GM23338 (cell line): Measurements from ENCODE around the gene TTBK1.

Experiments
- CREB1 ChIP-seq: fragments of 250-450 bp; sonication (Bioruptor Pico); IDR thresholded peaks from 2 replicates; pipeline ENCODE4 v1.5.0; 2020; ENCODE audit warnings: low read depth, mild to moderate bottlenecking, moderate library complexity
- CTCF ChIP-seq, 2 experiments: fragments of 200-600 bp in 1 of 2; sonication (generic) in 1 of 2; conservative IDR thresholded peaks; 2 replicates each; pipeline versions ENCODE4 v1.5.1 to v1.6.1; 2016 to 2017; ENCODE audit warnings: antibody characterized with exemption in 2 of 2, low read depth in 2 of 2, mild to moderate bottlenecking in 2 of 2, moderate library complexity in 1 of 2
- ETS1 ChIP-seq: IDR thresholded peaks from 2 replicates; pipeline ENCODE4 v1.6.1; 2016; ENCODE audit warnings: antibody characterized with exemption
- EZH2 ChIP-seq: fragments of 200-600 bp; sonication (generic); IDR thresholded peaks from one replicate; pipeline ENCODE4 v1.8.0; 2017; ENCODE audit warnings: antibody characterized with exemption, mild to moderate bottlenecking, low read depth; ENCODE audit not compliant: unreplicated experiment
- EZH2phosphoT487 ChIP-seq: fragments of 200-600 bp; sonication (generic); IDR thresholded peaks from one replicate; pipeline ENCODE4 v1.8.1; 2018; ENCODE audit warnings: antibody characterized with exemption; ENCODE audit not compliant: unreplicated experiment
- JUNB ChIP-seq: IDR thresholded peaks from one replicate; pipeline ENCODE4 v1.6.1; 2016; ENCODE audit warnings: antibody characterized with exemption; ENCODE audit not compliant: unreplicated experiment
- NANOG ChIP-seq: IDR thresholded peaks from 2 replicates; pipeline ENCODE4 v1.6.1; 2016; ENCODE audit warnings: antibody characterized with exemption, borderline replicate concordance
- POLR2AphosphoS5 ChIP-seq: IDR thresholded peaks from 2 replicates; pipeline ENCODE4 v1.6.1; 2016; ENCODE audit warnings: antibody characterized with exemption, low read depth
- REST ChIP-seq: IDR thresholded peaks from one replicate; pipeline ENCODE4 v1.6.1; 2018; ENCODE audit warnings: antibody characterized with exemption; ENCODE audit not compliant: unreplicated experiment
- STAT1 ChIP-seq: IDR thresholded peaks from one replicate; pipeline ENCODE4 v1.6.1; 2016; ENCODE audit warnings: antibody characterized with exemption; ENCODE audit not compliant: unreplicated experiment
- ZNF114 ChIP-seq: fragments of 250-450 bp; sonication (Bioruptor Pico); IDR thresholded peaks from 2 replicates; pipeline ENCODE4 v1.5.0; 2020; ENCODE audit warnings: mild to moderate bottlenecking, moderate library complexity
- ZNF331 ChIP-seq: fragments of 250-450 bp; sonication (Bioruptor Pico); IDR thresholded peaks from 2 replicates; pipeline ENCODE4 v1.5.0; 2020; ENCODE audit warnings: low read depth, mild to moderate bottlenecking, moderate library complexity
- ZNF462 ChIP-seq: fragments of 250-450 bp; sonication (Bioruptor Pico); IDR thresholded peaks from 2 replicates; pipeline ENCODE4 v1.5.0; 2020; ENCODE audit warnings: mild to moderate bottlenecking, moderate library complexity

- no peak for TF ChIP-seq CTCF (conservative IDR thresholded peaks at IDR 0.05; ENCODE audit: low read depth in 2 of 2)
- TF ChIP-seq REST: no peak
- no peak for TF ChIP-seq ETS1
- no peak for TF ChIP-seq POLR2AphosphoS5
- no peak for TF ChIP-seq EZH2phosphoT487
- no peak for TF ChIP-seq EZH2
- TF ChIP-seq JUNB: no peak
- no peak for TF ChIP-seq CREB1 (CRISPR knock-in tag)
- no peak for TF ChIP-seq NANOG
- TF ChIP-seq STAT1: no peak
- no peak for TF ChIP-seq ZNF462
- TF ChIP-seq ZNF331 (CRISPR knock-in tag): no peak
- TF ChIP-seq ZNF114 (CRISPR knock-in tag): no peak
Measured at GRCh38 chr6:43262780-43263313, 19.6 kb downstream of the TTBK1 start.
